Stimulated activated CD8-positive, alpha-beta memory T cell treated with anti-CD3 and anti-CD28 coated beads, Interleukin-15, amount 100 ng/mL, for 4 hours (primary cell): ENCODE measurements around the gene CAPZB.
A peak's percentile ranks its signal among the peaks of the same experiment; 100 is the strongest.

ENCODE experiments used
- DNase-seq, 2 donors: peaks; one replicate each; pipeline ENCODE4 v3.0.0-alpha.2; 2020; ENCODE audit warnings: low read depth in 2 of 2

The CAPZB gene

DNA sequence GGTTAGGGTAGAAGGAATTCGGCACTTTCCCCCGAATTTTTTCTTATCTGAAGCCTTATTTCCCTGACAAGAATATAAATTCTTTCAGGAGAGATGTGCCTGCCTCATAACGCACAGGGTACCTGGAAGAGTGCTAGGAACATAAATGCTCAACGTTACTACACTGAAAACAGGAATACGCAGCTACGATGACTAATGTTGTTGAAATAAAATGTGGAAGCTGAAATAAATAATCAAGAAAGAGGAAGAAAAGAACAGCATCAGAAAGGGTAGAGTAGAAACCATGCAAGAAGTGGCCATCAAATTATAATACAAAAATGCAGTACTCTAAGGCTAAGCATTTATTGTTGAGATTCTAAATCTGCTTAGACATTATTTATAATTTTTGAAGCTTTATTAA is 139.3 kb downstream of the CAPZB start:
- DNase-seq, result no peak

DNA sequence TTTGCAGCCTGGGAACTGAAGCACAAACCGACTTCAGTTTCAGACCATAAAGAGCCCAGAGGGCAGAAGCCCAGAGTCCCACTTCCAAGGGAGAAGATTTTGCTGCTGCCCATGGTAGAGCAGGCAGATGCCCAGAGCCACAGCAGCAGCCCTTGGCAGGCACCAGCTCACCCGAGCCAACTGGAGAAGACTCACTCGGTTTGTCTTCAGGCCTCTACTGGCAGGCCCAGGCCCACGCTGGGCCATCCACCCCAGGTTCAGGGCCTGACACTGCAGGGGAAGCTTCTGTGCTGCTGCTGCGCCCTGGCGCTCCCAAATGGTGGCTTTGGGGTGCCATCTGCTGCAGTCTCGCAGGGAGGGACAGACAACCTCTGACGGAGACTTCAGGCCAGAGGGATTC is 139.9 kb downstream of the CAPZB start:
- DNase-seq, result no peak

DNA sequence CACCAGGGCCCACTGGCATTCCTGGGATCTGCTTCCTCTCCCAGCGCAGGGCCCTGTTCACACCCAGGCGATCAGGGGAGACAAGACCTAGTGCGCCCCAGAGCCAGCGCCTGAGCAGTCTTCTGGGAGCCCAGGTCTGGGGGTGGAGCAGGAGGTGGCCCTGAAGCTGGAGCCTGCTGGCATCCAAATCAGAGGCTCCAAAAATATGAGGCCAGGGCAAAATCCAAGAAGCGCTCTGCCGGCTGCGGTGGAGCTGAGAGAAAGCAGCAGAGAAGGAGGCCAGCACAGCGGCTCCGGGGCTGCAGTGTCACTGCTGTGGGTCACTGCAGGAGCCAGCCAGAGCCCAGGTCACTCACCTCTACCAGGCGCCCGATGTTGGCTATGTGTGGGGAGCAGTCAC is 140.5 kb downstream of the CAPZB start:
- DNase-seq, result no peak

- DNase-seq, result no peak
These were observed 140.9 kb downstream of the CAPZB start for GRCh38 chr1:19344372-19344810.

DNA sequence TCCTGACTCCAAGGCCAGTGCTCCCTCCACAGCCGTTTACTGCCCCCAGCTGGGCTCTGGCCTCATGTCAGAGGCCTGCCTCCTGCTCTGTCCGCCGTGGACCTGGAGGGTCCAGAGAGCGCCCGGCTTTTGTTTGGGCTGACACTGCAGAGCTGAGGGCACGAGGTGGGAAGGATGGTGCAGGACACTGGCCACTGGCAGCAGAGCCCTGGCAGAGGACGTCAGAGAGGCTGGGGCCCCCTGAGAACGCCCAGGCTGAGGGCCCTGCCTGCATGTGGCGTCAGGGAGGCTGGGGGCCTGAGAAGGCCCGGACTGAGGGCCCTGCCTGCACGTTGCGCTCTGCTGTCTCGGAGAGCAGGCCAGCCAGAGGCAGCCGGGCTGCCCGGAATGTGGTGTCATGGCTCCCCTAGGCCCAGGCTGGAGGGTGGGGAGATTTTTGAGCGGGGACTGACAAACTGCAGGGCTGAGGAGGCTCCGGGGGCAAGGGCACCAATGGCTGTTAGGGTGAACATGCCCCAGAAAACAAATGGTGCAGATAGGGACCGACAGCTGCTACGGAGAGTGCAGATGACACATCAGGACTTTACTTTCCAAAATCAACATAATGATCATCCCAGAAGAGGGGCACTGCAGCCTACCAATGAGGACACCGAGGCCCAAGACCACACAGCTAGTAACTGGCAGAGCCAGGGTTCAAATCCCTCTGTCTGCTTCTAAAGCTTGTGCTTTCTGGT is 141.6 kb downstream of the CAPZB start:
- no peak for DNase-seq

DNA sequence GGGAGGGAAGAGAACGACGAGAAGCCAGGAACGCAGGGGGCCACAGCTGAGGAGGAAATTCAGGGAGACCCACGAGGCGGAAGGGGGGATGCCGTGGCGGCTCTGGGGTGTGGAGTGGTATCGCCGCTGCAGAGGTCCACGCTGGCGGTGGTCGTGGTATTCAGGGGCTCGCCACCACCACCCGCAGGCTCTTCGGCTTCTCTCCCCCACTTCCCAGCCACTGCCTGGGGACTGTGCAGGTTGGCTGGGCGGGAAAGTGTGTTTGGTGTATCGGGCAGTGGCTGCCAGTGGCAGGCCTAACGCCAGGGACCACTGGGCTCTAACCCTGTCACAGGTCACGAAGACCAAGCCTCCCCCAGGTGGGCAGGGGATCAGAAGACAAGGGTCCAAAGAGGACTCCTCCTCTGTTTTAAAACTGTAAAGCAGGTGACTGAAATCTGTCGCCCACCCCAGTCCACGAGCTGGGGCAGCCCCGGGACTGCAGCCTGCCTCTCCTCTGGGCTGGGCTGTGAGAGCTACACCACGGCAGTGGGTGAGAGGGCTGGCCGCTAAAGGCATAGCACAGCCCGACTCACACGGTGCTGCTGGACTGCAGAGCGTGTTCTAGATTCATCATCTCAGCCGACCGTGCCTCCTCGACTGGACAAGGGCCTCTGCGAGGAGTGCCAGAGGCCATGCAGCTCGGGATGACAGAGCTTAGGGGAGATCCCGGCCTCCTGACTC is 142.3 kb downstream of the CAPZB start:
- no peak for DNase-seq

DNA sequence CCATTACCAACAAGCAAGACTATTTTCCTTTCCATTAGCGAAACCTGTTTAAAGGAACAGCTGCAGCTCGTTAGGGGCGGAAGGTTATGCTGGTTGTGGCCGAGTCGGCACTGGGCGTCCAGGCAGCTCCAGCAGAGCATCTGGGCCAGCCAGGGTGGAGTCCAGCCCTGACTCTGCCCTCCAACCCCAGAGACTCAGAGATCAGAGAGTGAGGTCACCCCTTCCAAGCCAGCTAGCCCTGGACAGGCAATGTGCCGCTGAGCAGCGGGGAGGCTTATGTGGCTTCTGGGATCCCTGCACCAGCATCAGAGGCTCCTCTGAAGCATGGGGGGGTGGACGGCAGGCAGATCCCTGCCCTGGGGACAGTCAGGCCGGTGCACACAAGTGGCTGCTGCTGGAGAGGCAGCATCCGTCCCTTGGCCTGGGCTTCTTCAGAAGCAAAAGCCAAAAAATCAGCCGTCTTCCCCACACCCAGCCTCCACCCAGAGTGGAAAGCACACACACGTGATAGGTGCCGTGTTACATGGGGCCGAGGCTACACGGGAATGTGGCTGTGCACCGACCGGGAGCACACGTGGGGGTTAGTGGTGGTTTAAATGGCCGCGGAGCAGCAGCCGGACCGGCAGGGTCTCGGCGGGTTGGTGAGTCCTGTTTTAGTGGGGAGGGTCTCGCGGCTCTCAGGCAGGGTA is 143.1 kb downstream of the CAPZB start:
- DNase-seq, result no peak

DNA sequence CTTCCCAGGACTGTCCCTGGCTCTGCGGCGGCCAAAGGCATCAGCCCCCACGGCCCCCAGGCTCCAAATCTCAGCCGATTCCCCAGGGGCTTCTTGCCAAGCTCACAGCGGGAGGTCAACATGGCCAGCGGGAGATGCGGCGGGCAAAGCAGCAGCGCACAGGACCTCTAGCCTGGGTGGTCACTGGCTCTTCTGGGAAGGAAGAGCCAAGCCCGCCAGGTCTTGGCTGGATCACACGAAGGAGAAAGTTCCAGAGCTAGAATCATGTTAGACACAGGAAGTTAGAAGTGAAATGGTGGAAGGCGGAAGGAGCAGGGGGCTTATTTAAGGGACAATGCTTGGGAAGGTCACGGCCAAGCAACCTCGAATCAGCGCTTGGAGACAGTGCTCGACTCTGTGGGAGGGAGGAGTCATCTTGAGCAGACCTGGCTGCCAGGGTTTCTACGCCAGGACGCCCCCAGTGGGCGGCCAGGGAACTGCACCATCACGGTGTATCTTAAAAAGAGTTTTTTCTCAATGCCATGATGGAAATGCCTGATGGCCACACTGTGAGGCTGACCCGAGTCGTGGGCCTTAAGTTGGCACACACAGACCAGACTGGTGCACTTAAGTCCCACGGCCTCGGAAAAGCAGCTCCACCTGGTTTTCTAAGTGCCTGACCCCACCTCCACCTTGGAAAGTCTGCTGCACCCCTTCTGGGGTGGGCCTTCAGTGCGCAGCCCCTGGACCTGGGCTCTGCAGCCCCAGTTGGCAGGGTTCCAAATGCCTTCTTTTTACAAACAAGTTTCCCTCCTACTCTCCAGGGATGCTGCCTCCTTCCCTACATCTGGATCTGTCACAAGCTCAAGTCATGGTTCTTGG is 143.9 kb downstream of the CAPZB start:
- peak; percentile 37 to 45 for DNase-seq

GRCh38 chr1:19340387-19340937 is 144.9 kb downstream of the CAPZB start:
- DNase-seq, result no peak

GRCh38 chr1:19339214-19339861 is 146.0 kb downstream of the CAPZB start:
- DNase-seq, result no peak

DNA sequence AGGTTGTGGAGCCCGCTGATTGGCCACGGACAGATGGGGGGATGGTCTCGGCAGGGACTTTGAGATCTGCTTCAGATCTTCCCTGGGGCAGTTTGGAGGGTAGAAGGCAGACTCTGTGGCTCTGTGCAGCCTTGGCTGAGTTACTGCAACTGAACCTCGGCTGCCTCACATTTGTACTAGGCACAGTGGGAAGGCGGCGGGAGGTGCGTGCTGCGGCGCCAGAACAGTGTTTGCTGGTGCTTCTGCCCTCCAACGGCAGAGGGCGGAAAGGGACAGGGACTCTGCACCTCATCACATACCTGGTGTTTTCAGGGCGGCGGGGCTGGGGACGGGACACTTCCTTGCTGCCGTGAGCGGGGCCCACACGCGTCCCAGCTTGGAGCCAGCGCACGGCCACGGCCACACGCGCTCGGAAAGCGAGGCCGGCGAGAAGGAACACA is 147.0 kb downstream of the CAPZB start:
- DNase-seq, result no peak

DNA sequence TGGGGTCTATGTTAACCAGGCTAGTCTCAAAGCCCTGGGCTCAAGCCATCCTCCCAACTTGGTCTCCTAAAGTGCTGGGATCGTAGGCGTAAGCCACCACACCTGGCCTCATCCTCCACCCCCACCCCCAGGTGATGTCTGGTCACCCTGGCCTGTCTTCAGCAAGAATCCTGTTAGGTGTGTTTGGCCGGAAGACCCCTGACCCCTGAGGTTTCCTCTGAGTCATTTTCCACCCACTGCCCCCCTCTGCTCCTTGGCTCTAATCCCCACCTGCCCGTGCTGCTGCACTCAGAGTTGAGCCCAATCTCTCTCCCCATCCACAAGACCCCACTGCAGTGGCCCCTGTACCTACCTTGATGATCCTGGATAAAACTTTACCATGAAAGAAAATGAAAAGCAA is 148.1 kb downstream of the CAPZB start:
- no peak for DNase-seq

- DNase-seq, result peak in 1 of 2 donors; percentile 19
These were observed 148.8 kb downstream of the CAPZB start for GRCh38 chr1:19336543-19336942.

GRCh38 chr1:19333587-19334354 is 151.6 kb downstream of the CAPZB start:
- DNase-seq, result no peak

DNA sequence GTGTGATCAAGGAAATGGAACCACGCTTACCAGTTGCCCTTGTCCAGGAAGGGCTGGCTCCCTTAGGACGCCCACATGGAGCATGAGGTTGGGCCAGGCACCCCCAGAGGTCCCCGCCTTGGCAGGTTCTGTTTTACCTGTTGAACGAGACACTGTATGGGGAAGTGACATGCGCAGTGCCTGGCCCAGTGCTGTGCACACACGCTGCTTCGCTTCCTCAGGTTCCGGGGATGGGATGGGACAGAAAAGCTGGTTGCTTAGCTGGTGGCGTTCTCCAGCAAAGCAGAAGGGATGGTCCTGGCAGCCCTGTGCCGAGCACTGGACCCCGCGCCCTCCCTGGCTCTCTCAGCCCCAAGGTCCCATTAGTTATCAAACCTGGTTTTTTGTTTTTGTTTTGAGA is 152.5 kb downstream of the CAPZB start:
- DNase-seq, result no peak

GRCh38 chr1:19331262-19331878 is 154.0 kb downstream of the CAPZB start:
- no peak for DNase-seq

- no peak for DNase-seq
These were observed 154.7 kb downstream of the CAPZB start for GRCh38 chr1:19330449-19331135.

GRCh38 chr1:19329611-19330010 is 155.7 kb downstream of the CAPZB start:
- no peak for DNase-seq

GRCh38 chr1:19329188-19329587 is 156.2 kb downstream of the CAPZB start:
- DNase-seq, result no peak
